ENCODE measurements around the gene TNFSF9. TPM values are rescaled to one million over a fixed set of nuclear protein-coding genes. Genes with fewer than 3 reads are reported as not detected.
"Not testable (repeated sequence)": the region's sequence is repeated elsewhere in the genome, so short reads cannot be mapped to it uniquely, and the experiment has no call there.

TNFSF9 gene
- total RNA-seq, 2 donors from 2014 or later = 1.6 to 2.7 TPM

DNA sequence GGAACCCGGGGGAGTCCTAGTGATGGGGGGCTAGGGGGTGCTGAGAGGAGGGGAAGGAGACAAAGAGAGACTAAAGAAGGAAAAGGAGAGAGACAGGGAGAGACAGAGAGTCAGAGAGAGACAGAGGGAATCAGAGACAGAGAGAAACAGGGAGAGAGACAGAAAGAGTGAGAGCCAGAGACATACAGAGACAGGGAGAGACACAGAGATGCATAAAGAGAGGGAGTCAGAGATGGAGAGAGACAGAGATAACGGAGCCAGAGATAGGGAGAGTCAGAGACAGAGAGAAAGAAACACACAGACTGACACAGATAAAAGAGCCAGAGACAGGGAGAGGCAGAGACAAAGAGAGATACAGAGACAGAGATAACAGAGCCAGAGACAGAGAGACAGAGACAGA, 1.5 kb upstream of the TNFSF9 start:
- no peak for DNase-seq
- no peak for ATAC-seq
- intact Hi-C loops (cut with DNase I, micrococcal nuclease) = no loop called here

DNA sequence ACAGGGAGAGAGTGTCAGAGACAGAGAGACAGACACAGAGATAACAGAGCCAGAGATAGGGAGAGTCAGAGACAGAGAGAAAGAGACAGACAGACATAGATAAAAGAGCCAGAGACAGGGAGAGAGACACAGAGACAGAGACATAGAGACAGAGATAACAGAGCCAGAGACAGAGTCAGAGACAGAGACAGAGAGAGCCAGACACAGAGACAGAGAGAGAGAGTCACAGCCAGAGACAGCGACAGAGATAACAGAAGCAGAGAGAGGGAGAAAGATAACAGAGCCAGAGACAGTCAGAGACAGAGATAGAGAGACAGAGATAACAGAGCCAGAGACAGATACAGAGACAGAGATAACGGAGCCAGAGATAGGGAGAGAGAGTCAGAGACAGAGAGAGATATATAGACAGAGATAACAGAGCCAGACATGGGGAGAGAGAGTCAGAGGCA, 865 bp upstream of the TNFSF9 start:
- intact Hi-C loops (cut with DNase I, micrococcal nuclease) = no loop called here
- DNase-seq (no peak), ATAC-seq (no peak)

DNA sequence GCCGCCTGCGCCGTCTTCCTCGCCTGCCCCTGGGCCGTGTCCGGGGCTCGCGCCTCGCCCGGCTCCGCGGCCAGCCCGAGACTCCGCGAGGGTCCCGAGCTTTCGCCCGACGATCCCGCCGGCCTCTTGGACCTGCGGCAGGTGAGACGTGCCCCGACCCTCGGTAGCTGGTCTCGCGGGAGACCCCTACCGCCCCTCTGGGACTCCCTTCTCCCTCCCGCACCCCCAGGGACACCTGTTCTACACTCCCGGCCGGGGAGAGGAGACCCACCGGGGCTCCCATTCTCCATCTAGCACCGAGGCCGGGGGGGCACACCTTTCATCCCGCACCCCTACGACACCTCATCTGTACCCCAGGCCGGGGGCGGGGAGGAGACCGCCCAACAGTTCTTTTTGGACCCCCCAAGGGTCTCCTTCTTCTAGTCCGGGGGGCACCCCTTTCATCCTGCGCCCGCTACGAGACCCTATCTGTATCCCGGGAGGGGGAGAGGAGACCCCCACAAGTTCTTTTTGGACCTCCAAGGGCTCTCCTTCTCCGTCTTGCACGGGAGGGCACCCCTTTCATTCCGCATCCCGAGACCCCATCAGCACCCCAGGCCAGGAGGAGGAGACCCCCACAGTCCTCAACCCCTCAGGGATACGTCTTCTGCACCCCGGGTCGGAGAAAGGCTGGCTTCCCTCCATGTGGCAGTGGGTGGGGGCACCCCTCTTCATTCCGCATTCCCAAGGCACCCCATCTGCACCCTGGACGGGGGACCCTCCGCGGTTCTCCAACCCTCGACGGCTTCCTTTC, 533 bp downstream of the TNFSF9 start:
- DNase-seq = no peak
- ATAC-seq = peak; percentile 2
- intact Hi-C loops (cut with DNase I, micrococcal nuclease) = no loop called here

DNA sequence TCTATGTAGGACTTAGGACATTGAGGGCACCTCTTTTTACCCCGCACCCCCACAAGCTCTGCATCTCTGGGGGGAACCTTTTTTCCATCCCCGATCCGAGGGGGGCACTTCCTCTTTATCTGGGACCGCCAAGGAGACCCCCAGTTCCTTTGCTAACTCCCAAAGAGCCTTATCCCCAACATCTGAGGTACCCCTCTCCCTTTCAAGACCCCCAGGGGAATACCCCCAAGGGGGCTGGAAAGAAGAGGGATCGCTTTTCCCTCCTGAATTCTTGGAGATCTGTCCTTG, 1.1 kb downstream of the TNFSF9 start:
- DNase-seq (no peak), ATAC-seq (no peak)
- intact Hi-C loops (cut with DNase I, micrococcal nuclease) = no loop called here

DNA sequence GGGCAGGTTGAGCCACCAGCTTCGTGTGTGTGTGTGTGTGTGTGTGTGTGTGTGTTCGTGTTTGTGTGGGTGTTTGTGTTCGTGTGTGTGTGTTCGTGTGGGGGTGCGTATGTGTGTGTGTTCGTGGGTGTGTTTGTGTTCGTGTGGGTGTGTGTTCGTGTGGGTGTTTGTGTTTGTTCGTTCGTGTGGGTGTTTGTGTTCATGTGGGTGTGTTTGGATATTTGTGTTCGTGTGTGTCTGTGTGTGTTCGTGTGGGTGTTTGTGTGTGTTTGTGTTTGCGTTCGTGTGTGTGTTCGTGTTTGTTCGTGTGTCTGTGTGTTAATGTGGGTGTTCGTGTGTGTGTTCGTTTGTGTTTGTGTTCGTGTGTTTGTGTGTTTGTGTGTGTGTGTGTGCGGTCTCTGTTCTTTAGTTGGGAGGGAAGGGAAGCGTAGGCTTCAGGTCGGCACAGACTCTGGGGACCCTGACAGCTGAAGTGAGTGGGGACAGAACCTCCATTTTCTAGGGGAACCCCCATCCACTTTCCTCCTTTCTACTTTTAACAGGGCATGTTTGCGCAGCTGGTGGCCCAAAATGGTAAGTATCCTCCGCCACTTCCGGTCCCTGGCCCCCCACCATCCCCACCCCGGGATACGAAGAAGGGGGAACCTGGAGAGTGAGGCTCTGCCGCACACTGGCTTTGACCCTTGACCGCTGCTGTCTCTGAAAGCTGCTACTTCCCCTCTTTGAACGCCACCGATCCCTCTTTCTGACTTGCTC, 1.6 kb downstream of the TNFSF9 start:
- DNase-seq (peak in 1 of 2 donors; percentile 38), ATAC-seq (no peak)
- intact Hi-C loops (cut with DNase I, micrococcal nuclease) = no loop called here

DNA sequence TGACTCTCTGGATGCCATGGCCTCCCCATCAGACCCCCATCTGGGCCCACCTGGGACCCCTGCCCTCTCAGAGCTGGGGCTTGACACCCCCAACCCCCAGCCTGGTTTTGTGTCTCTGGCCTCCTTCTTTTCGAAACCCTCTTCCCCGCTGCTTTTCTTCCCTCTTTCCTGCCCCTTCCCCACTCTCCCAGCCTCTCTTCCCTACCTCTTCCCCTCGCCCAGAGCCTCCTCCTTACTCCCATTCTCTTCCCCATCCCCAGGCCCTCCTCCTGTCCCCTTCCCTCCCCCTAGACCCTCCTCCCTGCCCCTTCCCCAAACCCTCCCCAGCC, 2.1 kb downstream of the TNFSF9 start:
- ATAC-seq (no peak), DNase-seq (no peak)
- intact Hi-C loops (cut with DNase I, micrococcal nuclease) = no loop called here

DNA sequence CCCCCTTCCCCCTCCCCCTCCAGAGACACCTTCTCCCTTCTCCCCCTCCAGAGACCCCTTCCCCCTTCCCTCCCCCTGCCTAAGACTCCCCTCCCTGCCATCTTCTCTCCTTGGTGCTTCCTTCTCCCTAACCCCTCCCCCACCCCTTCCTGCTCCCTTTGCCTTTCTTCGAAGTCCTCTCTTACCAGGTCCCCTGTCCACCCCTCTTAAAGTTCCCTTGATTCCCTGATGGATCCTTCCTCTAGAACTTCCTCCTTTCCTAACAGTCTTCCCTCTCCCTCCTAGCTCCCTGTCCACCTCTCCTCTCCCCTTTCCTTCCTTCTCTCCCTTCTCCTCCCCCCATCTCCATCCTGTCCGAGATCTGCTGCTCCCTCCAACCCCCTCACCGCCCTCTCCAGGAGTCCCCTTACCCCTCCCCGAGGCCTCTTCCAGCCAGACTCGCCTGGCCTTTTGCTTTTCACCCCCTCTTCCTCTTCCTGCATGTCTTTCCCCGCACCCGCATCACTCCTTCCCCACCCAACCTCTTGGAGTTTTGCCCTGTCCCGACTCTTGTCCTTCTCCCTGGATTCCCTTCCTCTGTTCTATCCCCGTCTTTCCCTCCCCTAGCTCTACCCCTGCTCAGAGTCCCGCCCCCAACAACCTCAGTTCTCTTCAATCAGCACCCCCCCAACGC, 3.1 kb downstream of the TNFSF9 start:
- intact Hi-C loops (cut with DNase I, micrococcal nuclease) = no loop called here
- ATAC-seq = no peak
- DNase-seq = no peak

DNA sequence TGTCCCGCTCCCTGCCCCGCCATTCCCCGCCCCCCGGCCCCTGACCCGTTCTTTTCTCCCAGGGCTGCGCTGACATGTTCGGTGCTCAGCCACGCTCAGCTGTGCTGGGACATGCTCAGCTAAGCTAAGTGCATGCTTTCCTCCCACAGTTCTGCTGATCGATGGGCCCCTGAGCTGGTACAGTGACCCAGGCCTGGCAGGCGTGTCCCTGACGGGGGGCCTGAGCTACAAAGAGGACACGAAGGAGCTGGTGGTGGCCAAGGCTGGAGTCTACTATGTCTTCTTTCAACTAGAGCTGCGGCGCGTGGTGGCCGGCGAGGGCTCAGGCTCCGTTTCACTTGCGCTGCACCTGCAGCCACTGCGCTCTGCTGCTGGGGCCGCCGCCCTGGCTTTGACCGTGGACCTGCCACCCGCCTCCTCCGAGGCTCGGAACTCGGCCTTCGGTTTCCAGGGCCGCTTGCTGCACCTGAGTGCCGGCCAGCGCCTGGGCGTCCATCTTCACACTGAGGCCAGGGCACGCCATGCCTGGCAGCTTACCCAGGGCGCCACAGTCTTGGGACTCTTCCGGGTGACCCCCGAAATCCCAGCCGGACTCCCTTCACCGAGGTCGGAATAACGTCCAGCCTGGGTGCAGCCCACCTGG, 3.7 kb downstream of the TNFSF9 start:
- ATAC-seq (no peak), DNase-seq (no peak)
- intact Hi-C loops (cut with DNase I, micrococcal nuclease) = no loop called here

DNA sequence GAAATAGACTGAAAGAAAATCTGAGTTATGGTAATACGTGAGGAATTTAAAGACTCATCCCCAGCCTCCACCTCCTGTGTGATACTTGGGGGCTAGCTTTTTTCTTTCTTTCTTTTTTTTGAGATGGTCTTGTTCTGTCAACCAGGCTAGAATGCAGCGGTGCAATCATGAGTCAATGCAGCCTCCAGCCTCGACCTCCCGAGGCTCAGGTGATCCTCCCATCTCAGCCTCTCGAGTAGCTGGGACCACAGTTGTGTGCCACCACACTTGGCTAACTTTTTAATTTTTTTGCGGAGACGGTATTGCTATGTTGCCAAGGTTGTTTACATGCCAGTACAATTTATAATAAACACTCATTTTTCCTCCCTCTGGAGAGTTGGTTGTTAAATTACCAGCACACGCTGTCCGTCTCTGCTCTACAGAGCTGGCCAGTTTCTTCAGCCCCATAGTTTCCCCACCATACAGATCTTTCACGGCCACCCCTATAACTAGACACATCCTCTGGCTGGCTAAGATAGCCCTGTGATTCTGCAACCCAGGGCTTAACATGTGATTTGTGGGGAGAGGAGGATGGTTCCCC, 4.8 kb downstream of the TNFSF9 start:
- ATAC-seq (no peak), DNase-seq (no peak)
- intact Hi-C loops (cut with DNase I, micrococcal nuclease) = no loop called here

DNA sequence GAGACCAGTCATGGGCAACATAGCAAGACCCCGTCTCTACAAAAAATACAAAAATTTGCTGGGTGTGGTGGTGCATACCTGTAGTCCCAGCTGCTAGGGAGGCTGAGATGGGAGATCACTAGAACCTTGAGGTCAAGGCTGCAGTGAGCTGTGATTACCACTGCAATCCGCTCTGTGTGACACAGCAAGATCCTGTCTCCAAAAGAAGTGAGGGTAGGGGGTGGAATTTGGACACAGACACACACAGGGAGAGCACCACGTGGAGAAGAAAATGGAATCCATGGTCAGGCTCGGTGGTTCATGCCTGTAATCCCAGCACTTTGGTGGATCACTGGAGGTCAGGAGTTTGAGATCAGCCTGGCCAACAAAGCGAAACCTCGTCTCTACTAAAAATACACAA, 8.7 kb downstream of the TNFSF9 start:
- DNase-seq (no peak), ATAC-seq (no peak)
- intact Hi-C loops (cut with DNase I, micrococcal nuclease) = no loop called here

DNA sequence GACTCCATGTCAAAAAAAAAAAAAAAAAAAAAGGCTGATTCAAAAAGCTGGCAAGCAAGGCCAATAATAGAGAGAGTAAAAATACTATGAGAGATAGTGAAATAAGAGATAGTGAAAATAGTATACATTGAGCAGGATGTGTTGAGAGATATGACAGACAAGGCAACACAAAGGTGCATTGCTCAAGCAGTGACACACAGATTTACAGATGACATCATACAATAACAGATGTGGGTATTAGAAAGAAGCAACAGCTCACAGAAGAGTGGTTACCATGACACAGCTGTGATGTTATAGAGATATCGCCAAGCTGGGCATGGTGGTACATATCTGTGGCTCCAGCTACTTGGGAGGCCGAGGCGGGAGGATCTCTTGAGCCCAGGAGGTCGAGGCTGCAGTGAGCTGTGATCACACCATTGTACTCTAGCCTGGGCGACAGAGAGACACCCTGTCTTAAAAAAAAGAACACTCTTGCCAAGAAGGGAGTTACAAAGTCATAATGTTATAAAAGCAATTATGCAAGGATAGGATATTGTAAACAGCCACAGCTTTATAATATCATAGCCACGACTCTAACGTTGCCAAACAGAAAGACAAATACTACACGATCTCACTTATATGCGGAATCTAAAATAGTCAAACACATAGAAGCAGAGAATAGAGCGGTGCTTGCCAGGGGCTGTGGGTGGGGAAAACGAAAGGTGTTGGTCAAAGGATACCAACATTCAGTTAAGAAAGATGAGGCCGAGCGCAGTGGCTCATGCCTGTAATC, 10.3 kb downstream of the TNFSF9 start:
- no peak for DNase-seq
- intact Hi-C loops (cut with DNase I, micrococcal nuclease) = no loop called here
- peak; percentile 87 for ATAC-seq

DNA sequence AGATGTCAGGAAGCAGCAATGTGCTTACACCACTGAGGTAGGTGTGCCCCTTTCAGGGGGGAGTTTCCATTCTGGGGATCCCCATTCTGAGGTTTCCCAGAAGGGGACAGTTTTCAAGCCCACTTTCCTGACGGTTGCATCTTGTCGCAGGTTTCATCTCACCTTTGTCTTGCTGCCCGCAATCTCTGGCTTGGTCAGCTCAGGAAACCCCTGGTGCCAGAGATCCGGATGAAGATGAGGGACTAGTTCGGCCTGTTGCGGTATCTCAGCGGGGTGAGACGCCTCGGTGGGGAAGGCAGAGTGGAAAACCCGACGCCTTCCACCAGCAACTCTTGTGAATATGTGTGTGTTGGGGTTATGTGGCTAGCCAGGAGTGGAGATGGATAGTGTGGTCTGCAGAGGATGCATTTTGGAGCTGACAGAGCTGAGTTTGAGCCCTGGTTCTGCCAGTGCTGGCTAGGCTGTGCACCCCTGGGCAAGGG, 13.1 kb downstream of the TNFSF9 start:
- ATAC-seq = no peak

DNA sequence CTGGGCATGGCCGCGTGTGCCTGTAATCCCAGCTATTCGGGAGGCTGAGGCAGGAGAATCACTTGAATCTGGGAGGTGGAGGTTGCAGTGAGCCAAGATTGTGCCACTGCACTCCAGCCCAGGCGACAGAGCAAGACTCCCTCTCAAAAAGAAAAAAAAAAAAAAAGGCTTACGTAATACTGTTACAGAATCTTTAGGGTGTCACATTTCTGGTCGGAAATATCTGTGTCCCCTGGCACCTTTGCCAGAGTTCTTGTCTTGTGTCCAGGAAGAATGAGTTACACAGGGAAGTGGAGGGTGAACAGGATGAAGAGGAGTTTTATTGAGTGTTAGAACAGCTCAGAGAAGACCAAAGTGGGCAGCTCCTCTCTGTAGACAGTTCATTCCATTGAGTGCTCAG, 19.9 kb downstream of the TNFSF9 start:
- ATAC-seq; intact Hi-C loops (cut with DNase I, micrococcal nuclease); DNase-seq: not testable (repeated sequence)

More for the DNA sequence above, 13.1 kb downstream of the TNFSF9 start:
- DNase-seq = no peak
- intact Hi-C loops (cut with DNase I, micrococcal nuclease) = no loop called here

DNA sequence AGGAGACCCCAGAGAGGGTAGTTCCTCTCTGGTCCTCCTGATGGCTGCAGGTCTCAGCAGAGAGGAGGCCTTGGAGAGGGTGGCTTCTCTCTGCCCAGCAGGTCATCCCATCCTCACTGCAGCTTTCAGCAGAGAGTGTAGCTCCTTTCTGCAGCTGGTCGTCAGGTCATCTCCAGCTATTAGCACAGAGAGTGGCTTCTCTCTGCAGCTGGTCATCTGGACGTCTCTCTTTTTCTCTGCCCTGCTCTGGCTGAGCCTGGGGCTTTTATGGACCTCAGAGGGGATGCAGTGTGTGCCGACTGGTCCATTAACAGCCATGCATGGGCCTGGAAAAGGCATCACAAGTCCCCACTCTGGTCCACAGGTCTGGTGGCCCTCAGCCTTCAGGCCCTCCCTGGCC, 20.3 kb downstream of the TNFSF9 start:
- intact Hi-C loops (cut with DNase I, micrococcal nuclease) = no loop called here
- ATAC-seq (no peak), DNase-seq (no peak)

DNA sequence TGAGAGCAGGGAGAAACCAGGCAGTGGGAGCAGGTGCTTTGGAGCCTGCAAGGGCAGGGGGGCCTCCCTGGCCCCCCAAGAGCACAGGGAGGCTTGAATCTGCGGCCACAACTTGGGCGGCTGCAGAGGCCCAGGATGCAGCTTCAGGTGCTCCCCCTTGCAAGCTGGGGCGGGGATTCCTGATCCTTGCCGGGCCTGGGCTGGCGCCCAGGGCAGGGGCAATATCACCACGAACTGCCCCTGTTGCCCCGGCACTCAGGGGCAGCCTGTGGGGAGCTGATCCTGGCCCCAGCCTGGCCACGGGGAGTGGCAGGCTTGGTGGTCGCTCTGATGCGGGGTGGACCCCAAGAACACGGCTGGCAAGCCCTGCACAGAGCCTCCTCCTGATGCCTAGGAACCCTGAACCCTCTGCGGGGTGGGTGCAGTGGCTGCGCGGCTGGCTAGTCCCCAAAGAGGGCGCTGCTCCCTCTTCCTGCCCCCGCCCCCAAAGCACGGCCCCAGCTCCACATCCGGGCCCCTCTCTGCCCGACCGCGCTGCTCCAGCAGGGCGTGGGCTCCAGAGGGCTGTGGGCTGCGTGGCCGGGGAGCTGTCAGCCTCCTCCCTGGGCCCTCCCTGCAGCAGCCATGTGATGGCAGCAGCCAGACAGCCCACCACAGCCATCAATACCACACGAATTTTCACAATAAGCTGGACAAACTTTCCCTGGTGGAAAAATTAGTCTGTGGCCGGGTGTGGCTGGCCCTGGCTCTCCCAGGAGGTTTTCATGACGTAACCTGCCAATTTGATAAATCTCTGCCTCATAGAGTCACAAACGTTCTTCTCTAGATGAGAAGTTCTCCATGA, 21.0 kb downstream of the TNFSF9 start:
- intact Hi-C loops (cut with DNase I, micrococcal nuclease) = no loop called here
- peak in 1 of 2 donors; percentile 50 for DNase-seq
- ATAC-seq = peak; percentile 50

DNA sequence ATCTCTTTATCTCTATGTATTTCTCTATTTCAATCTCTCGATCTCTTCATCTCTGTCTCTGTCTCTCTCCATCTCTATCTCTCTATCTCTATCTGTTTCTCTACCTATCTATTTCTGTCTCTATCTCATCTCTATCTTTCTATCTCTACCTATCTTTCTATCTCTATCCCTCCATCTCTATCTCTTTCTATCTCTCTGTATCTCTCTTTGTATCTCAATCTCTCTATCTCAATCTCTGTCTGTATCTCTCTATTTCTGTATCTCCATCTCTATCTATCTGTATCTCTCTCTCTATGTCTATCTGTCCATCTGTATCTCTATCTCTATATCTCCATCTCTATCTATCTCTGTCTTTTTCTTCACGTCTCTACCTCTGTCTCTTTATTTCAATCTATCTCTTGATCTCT, 25.2 kb downstream of the TNFSF9 start:
- intact Hi-C loops (cut with DNase I, micrococcal nuclease) = no loop called here

DNA sequence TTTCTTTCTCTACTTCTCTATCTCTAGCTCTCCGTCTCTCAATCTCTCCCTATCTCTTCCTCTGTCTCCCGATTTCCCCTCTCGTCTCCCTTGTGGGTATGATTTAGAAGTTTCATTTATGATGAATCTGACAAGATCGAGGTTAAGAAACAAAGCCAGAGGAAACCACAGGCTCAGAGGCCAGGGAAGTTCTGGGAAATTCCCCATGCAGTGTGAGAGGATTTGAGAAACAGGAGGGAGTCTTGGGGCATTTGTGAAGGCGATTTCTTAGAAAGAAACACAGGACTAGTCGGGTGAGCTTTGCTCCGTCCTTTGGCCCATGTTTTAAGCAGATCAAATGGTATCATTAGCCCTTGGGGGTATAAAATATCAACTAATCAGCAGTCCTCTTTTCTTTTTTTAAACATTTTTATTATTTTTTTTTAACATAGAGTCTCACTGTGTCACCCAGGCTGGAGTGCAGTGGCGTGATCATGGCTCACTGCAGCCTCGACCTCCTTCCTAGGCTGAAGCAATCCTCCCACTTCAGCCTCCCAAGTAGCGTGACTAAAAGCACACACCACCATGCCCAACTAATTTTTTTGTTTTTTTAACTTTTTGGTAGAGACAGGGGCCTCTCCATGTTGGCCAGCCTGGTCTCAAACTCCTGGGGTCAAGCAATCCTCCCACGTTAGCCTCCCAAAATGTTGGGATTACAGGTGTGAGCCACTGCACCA, 25.8 kb downstream of the TNFSF9 start:
- ATAC-seq (no peak), DNase-seq (no peak)
- intact Hi-C loops (cut with DNase I, micrococcal nuclease) = no loop called here

More for the DNA sequence above, 25.2 kb downstream of the TNFSF9 start:
- DNase-seq (no peak), ATAC-seq (no peak)

Measured in left colon (tissue), 2 donors.